HepG2 (cell line): ENCODE results near the gene BARX1. TPM values are rescaled to one million over a fixed set of nuclear protein-coding genes. Genes with fewer than 3 reads are reported as not detected.

ENCODE experiments used
- ATAC-seq: fragments of 200-7000 bp; cut with Tn5 transposase; 3 replicates; pipeline ENCODE4 v1.9.1; 2020; ENCODE audit warnings: mild to moderate bottlenecking, moderate library complexity
- BruUV-seq: library from RNA; stranded (reverse); fragments of 400-500 nt; replicated peaks from 2 replicates; lab custom pipeline; 2021; lab: Mats Ljungman, UMichigan
- CTCF ChIA-PET: fragments of 300-600 bp; formaldehyde crosslinking; extraction: SDS; loops from one replicate; lab custom pipeline; 2021; ENCODE audit warnings: low total read pairs, inconsistent platforms, low intra/inter-chr PET ratio; lab: Yijun Ruan, JAX
- POLR2A ChIA-PET: fragments of 350-600 bp; sonication (Branson Sonifier 250); formaldehyde crosslinking; loops from one replicate; lab custom pipeline; 2020; ENCODE audit warnings: antibody characterized with exemption, inconsistent platforms; lab: Yijun Ruan, JAX
- DNase-seq: peaks from one replicate; pipeline ENCODE4 v3.0.0-alpha.2; 2015; ENCODE audit warnings: low spot score
- FAIRE-seq: peaks from 3 replicates; lab custom pipeline; 2011; peaks lifted over from hg19 to GRCh38; lab: Jason Lieb, UNC
- H2AFZ ChIP-seq: one replicate; pipeline ENCODE4 v1.6.1; 2011; ENCODE audit warnings: low read length, inconsistent platforms
- H3K27ac ChIP-seq: fragments of 300-600 bp; 3 replicates; pipeline ENCODE4 v1.8.0; 2011; ENCODE audit warnings: mixed run types, mild to moderate bottlenecking, mixed read lengths, low read length, inconsistent platforms; ENCODE audit not compliant: insufficient read depth; ENCODE audit errors: extremely low read length
- H3K27me3 ChIP-seq, 2 experiments: fragments of 200-600 bp in 1 of 2; 2 replicates in 1 of 2; 3 replicates in 1 of 2; pipeline versions ENCODE4 v1.6.0 to v1.8.0; 2011; ENCODE audit warnings: low read length in 2 of 2, mild to moderate bottlenecking in 2 of 2, moderate library complexity in 2 of 2, inconsistent platforms in 1 of 2; ENCODE audit not compliant: insufficient read depth in 2 of 2, control insufficient read depth in 1 of 2
- H3K36me3 ChIP-seq, 2 experiments: fragments of 200-600 bp in 1 of 2; replicated peaks in 1 of 2; 2 replicates in 1 of 2; 3 replicates in 1 of 2; pipeline versions ENCODE4 v1.5.1 to v1.8.0; 2011; ENCODE audit warnings: low read length in 2 of 2, inconsistent platforms in 1 of 2; ENCODE audit not compliant: insufficient read depth in 2 of 2, control insufficient read depth in 1 of 2
- H3K4me1 ChIP-seq: 2 replicates; pipeline ENCODE4 v1.5.1; 2012; ENCODE audit warnings: low read length, inconsistent platforms; ENCODE audit not compliant: insufficient read depth
- H3K4me2 ChIP-seq: 2 replicates; pipeline ENCODE4 v1.6.0; 2011; ENCODE audit warnings: low read depth, low read length, inconsistent platforms
- H3K4me3 ChIP-seq, 3 experiments: fragments of 200-600 bp in 1 of 3; sonication (generic), shearing (Covaris generic) in 1 of 3; replicated peaks in 1 of 3; 2 replicates each; pipeline ENCODE4 v1.5.1; 2011 to 2016; ENCODE audit warnings: low read length in 3 of 3, inconsistent platforms in 2 of 3, low read depth in 2 of 3, mild to moderate bottlenecking in 2 of 3, control low read depth in 1 of 3, mixed read lengths in 1 of 3; ENCODE audit not compliant: insufficient read depth in 1 of 3
- H3K79me2 ChIP-seq: one replicate; pipeline ENCODE4 v1.6.1; 2011; ENCODE audit warnings: low read length, inconsistent platforms; ENCODE audit not compliant: insufficient read depth
- H3K9ac ChIP-seq: 2 replicates; pipeline ENCODE4 v1.6.0; 2011; ENCODE audit warnings: mild to moderate bottlenecking, low read depth, low read length, inconsistent platforms; ENCODE audit not compliant: insufficient read depth
- H3K9me3 ChIP-seq: 2 replicates; pipeline ENCODE4 v1.5.1; 2012; ENCODE audit warnings: mild to moderate bottlenecking, low read length
- H4K20me1 ChIP-seq: 2 replicates; pipeline ENCODE4 v1.6.0; 2011; ENCODE audit warnings: inconsistent platforms, mild to moderate bottlenecking, low read length, moderate library complexity; ENCODE audit not compliant: insufficient read depth
- DZIP1 ChIP-seq: sonication (generic); formaldehyde crosslinking; IDR thresholded peaks from 2 replicates; pipeline ENCODE4 v1.5.0; 2020; ENCODE audit warnings: mild to moderate bottlenecking, missing genetic modification reagents
- KLF15 ChIP-seq: sonication (generic); formaldehyde crosslinking; IDR thresholded peaks from 2 replicates; pipeline ENCODE4 v1.8.1; 2023; ENCODE audit warnings: borderline replicate concordance, mild to moderate bottlenecking, inconsistent platforms, missing genetic modification reagents, mixed read lengths
- PPARG ChIP-seq: conservative IDR thresholded peaks from 2 replicates; pipeline ENCODE4 v1.6.1; 2016; ENCODE audit warnings: missing biosample characterization, missing genetic modification reagents
- SP2 ChIP-seq: sonication (generic); formaldehyde crosslinking; IDR thresholded peaks from 2 replicates; pipeline ENCODE4 v1.5.1; 2020; ENCODE audit warnings: mild to moderate bottlenecking, missing genetic modification reagents
- ZNF839 ChIP-seq: sonication (generic); formaldehyde crosslinking; IDR thresholded peaks from 2 replicates; pipeline ENCODE4 v1.4.0; 2020; ENCODE audit warnings: missing genetic modification reagents, mild to moderate bottlenecking, borderline replicate concordance
- WGBS: methylation state at CpG from one replicate; pipeline ENCODE4 v1.1.6; 2017; ENCODE audit warnings: low lambda C conversion rate; 5-methylcytosine and 5-hydroxymethylcytosine counted together
- in situ Hi-C: cut with HindIII; loops from 2 replicates; pipeline ENCODE4 v1.10.0; 2017; ENCODE audit warnings: low pct_unique_long_range_greater_than_20kb; ENCODE audit not compliant: extremely low pct_ligation_motif_present
- intact Hi-C: fragments of 100-400 bp; cut with micrococcal nuclease; formaldehyde crosslinking; loops from one replicate; pipeline ENCODE4 v1.10.0; 2022; ENCODE audit not compliant: unreplicated experiment
- polyA plus RNA-seq, 8 experiments: library from polyadenylated mRNA; depleted of rRNA in 3 of 8; stranded (reverse) in 7 of 8; unstranded in 1 of 8; fragments of >200 nt; fragmentation: Illumina TruSeq in 4 of 8; extraction: Trizol in 4 of 8; gene quantifications; 2 replicates each; pipeline versions ENCODE4 v1.2.1 to v1.2.3, GENCODE V29; 2011 to 2016; ENCODE audit warnings: low read depth in 4 of 8, missing spikeins in 1 of 8, mixed read lengths in 1 of 8; ENCODE audit not compliant: insufficient read depth in 1 of 8
- total RNA-seq, 5 experiments: library from RNA; depleted of rRNA; stranded (reverse); fragments of >200 nt; fragmentation: Illumina TruSeq; extraction: Trizol; gene quantifications; 2 replicates each; pipeline ENCODE4 v1.2.3, GENCODE V29; 2016; ENCODE audit warnings: low read depth in 1 of 5

BARX1 gene
- total and polyA plus RNA-seq, 2 of the 13 experiments (the other 11 are each of a cell fraction or from before 2014, with no cell fraction given): not detected

DNA sequence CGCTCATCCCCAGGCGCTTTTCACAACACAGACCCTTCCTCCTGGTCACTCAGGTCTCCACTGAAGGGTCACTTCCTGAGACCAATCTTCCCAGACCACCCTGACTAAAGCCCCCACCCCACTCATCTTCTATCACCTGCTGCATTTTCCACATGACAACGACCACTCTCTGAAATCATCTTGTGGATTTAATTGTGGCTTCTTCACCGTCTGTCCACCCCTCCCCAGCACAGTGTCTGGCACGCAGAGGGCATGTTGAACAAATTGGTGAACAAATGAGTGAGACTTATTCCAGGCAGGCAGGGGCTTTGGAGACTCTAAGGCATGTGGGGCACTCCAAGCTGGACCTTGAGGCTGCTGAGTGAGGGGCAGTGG lies 8.8 kb downstream of the BARX1 start:
- H3K36me3 ChIP-seq: no peaks in the 10 kb centered on the region
- no peak for FAIRE-seq
- H4K20me1 ChIP-seq: no peaks in the 10 kb centered on the region
- no peaks in the 10 kb centered on the region for H3K79me2 ChIP-seq
- no peaks in the 10 kb centered on the region for H3K9me3 ChIP-seq
- ChIA-PET POLR2A (no interaction called here), CTCF (no interaction called here)
- H3K4me1 ChIP-seq: no peaks in the 10 kb centered on the region; the same call in 1 of the 2 replicates
- no peak for ATAC-seq
- BruUV-seq: no TSS peak
- peak overlapping the region in 1 of 3 experiments; percentile 16; a peak in 1 of 6 replicates for H3K4me3 ChIP-seq
- 2% methylated on average over 5 of the region's 5 CpGs for WGBS
- no peak for DNase-seq
- no peak overlapping the region for H2AFZ ChIP-seq
- H3K27me3 ChIP-seq: peaks cover 31 to 94% of the 10 kb centered on the region in 2 experiments
- no peak for TF ChIP-seq SP2 (CRISPR knock-in tag)
- no peak for TF ChIP-seq KLF15
- TF ChIP-seq DZIP1 (CRISPR knock-in tag): no peak
- TF ChIP-seq PPARG: no peak
- no peak for TF ChIP-seq ZNF839
- in situ Hi-C loops (no loop called here), intact Hi-C loops (no loop called here)
- H3K4me2 ChIP-seq: peak overlapping the region; percentile 27; the same call in 1 of the 2 replicates
- H3K9ac ChIP-seq: no peak overlapping the region
- H3K27ac ChIP-seq: no peak overlapping the region
